ENCODE measurements around the gene PCDH9. TPM values are rescaled to one million over a fixed set of nuclear protein-coding genes. Genes with fewer than 3 reads are reported as not detected.

Gene PCDH9
- total and polyA plus RNA-seq, 2 of the 4 experiments (the other 2 are of a cell fraction): 2.2 to 10.2 TPM

DNA sequence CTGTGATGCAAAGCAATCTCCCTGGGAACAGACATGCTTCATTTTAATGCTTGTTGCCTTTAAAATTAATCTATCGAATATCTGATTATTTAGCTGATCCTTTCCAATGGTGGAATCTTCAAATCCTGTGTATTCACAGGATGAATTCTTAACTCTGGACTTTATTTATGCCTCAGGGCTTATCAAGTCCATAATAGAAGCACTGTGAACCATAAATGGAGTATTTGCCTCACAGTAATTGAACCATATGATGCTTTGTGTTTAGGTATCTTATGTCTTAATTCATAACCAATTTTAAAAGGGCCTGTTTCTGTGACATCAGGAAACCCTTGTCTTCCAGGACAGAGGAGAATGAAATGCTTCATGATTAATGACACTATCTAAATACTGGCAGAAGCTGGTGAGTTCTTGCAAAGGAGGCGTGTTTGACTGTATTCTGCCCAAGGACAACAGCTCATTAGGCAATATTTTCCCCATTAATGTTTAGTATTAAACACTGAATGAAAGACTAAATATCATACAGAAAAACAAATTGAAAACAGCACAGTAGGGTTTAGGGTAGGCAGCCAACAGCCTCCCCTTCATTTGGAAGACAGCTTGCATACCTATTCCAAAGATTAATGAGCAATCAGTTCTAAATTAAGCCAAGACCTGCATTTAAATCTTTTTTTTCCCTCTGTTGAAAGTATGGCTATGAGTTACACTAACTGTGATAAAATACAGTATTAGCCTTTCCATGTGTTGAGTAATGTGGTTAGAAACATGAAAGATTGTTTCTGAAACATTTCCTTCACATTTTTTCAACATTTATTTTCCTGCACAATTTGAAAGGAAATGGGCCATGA is 709.4 kb downstream of the PCDH9 start:
- DNase-seq (no peak), ATAC-seq (ENCODE audit: low read depth) (no peak)
- no peak overlapping the region for H2AK5ac ChIP-seq (ENCODE audit: low read depth, low read length)
- intact Hi-C loops (cut with micrococcal nuclease): no loop called here
- no peak overlapping the region for H2AFZ ChIP-seq (replicated peaks; ENCODE audit: low read length, poor library complexity)
- no peak for TF ChIP-seq USF2 (IDR thresholded peaks at IDR 0.05; ENCODE audit: low read depth, low read length)
- no peak for TF ChIP-seq RCOR1 (IDR thresholded peaks at IDR 0.05; ENCODE audit: insufficient replicate concordance, low read length)
- TF ChIP-seq, protein P1, sequence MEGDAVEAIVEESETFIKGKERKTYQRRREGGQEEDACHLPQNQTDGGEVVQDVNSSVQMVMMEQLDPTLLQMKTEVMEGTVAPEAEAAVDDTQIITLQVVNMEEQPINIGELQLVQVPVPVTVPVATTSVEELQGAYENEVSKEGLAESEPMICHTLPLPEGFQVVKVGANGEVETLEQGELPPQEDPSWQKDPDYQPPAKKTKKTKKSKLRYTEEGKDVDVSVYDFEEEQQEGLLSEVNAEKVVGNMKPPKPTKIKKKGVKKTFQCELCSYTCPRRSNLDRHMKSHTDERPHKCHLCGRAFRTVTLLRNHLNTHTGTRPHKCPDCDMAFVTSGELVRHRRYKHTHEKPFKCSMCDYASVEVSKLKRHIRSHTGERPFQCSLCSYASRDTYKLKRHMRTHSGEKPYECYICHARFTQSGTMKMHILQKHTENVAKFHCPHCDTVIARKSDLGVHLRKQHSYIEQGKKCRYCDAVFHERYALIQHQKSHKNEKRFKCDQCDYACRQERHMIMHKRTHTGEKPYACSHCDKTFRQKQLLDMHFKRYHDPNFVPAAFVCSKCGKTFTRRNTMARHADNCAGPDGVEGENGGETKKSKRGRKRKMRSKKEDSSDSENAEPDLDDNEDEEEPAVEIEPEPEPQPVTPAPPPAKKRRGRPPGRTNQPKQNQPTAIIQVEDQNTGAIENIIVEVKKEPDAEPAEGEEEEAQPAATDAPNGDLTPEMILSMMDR (conservative IDR thresholded peaks at IDR 0.05; ENCODE audit: low read depth, low read length): no peak
- TF ChIP-seq RFX5 (IDR thresholded peaks at IDR 0.05; ENCODE audit: low read depth, low read length): no peak
- TF ChIP-seq FOS (IDR thresholded peaks at IDR 0.05; ENCODE audit: low read depth, low read length): no peak
- TF ChIP-seq CHD1 (IDR thresholded peaks at IDR 0.05; ENCODE audit: low read depth, low read length): no peak
- TF ChIP-seq BHLHE40 (IDR thresholded peaks at IDR 0.05; ENCODE audit: low read depth, low read length): no peak
- TF ChIP-seq, protein P2, sequence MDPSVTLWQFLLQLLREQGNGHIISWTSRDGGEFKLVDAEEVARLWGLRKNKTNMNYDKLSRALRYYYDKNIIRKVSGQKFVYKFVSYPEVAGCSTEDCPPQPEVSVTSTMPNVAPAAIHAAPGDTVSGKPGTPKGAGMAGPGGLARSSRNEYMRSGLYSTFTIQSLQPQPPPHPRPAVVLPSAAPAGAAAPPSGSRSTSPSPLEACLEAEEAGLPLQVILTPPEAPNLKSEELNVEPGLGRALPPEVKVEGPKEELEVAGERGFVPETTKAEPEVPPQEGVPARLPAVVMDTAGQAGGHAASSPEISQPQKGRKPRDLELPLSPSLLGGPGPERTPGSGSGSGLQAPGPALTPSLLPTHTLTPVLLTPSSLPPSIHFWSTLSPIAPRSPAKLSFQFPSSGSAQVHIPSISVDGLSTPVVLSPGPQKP (IDR thresholded peaks at IDR 0.05; ENCODE audit: borderline replicate concordance, low read depth, low read length): no peak
- no peak for TF ChIP-seq SMC3 (IDR thresholded peaks at IDR 0.05; ENCODE audit: low read depth, low read length)
- TF ChIP-seq MAFK (IDR thresholded peaks at IDR 0.05; ENCODE audit: low read depth, low read length): no peak
- TF ChIP-seq MXI1 (IDR thresholded peaks at IDR 0.05; ENCODE audit: borderline replicate concordance, low read depth, low read length): no peak
- TF ChIP-seq POLR2A (IDR thresholded peaks at IDR 0.05; ENCODE audit: low read depth, low read length): no peak
- TF ChIP-seq CEBPB (IDR thresholded peaks at IDR 0.05; ENCODE audit: low read depth, low read length): no peak
- TF ChIP-seq NFE2L2 (IDR thresholded peaks at IDR 0.05; ENCODE audit: low read depth, low read length): no peak
- no peak for TF ChIP-seq RAD21 (IDR thresholded peaks at IDR 0.05; ENCODE audit: low read length)
- no peak for TF ChIP-seq MAZ (IDR thresholded peaks at IDR 0.05; ENCODE audit: borderline replicate concordance, low read depth, low read length)
- no CpG with 5 or more reads among the region's 2 CpGs for WGBS, 2 experiments (ENCODE audit: extremely low coverage in 2 of 2, insufficient read length in 1 of 2)
- H3K23ac ChIP-seq (ENCODE audit: low read depth, low read length): no peak overlapping the region
- H3K18ac ChIP-seq (ENCODE audit: low read depth, low read length): no peak overlapping the region
- H4K5ac ChIP-seq (ENCODE audit: low read depth, low read length): no peak overlapping the region
- no peak overlapping the region for H2BK120ac ChIP-seq (ENCODE audit: low read depth, low read length)
- H3K56ac ChIP-seq (ENCODE audit: extremely low read depth, insufficient read depth, low read length): no peak overlapping the region
- H4K20me1 ChIP-seq (ENCODE audit: insufficient read depth, low read length): no peaks in the 10 kb centered on the region
- H3K27me3 ChIP-seq (ENCODE audit: control insufficient read depth, insufficient read depth, low read length): no peaks in the 10 kb centered on the region
- H2BK20ac ChIP-seq (ENCODE audit: low read depth, low read length): no peak overlapping the region
- CTCF ChIA-PET: no interaction called here
- POLR2A ChIA-PET (ENCODE audit: unreplicated experiment): no interaction called here
- no peaks in the 10 kb centered on the region for H3K9me3 ChIP-seq (ENCODE audit: control insufficient read depth, insufficient read depth, low read length)
- BruUV-seq (replicated peaks): no TSS peak
- no peak overlapping the region for H3K27ac ChIP-seq (ENCODE audit: insufficient read depth, low read length)
- H3K79me1 ChIP-seq (ENCODE audit: low read depth in 1 of 2, low read length in 2 of 2): no peaks in the 10 kb centered on the region
- H3K4me1 ChIP-seq (ENCODE audit: control insufficient read depth, insufficient read depth, low read length): no peaks in the 10 kb centered on the region
- in situ Hi-C loops (cut with MboI; ENCODE audit: low sequenced_read_pairs): no loop called here
- no peak overlapping the region for H4K91ac ChIP-seq (ENCODE audit: insufficient read depth, low read depth, low read length)
- no peaks in the 10 kb centered on the region for H3K36me3 ChIP-seq (ENCODE audit: control insufficient read depth, insufficient read depth, low read length)
- no peak overlapping the region for H3K4me3 ChIP-seq (ENCODE audit: insufficient read depth, low read depth, low read length)
- H2BK15ac ChIP-seq (ENCODE audit: low read depth, low read length): no peak overlapping the region
- H4K8ac ChIP-seq (ENCODE audit: low read depth in 2 of 2, low read length in 2 of 2): no peak overlapping the region
- H3K14ac ChIP-seq (replicated peaks; ENCODE audit: low read depth, low read length): no peak overlapping the region
- no peak overlapping the region for H2AK9ac ChIP-seq (replicated peaks; ENCODE audit: low read depth, low read length, poor library complexity)
- H3K4me2 ChIP-seq (ENCODE audit: low read depth, low read length): no peak overlapping the region
- no peak overlapping the region for H2BK5ac ChIP-seq (ENCODE audit: low read depth, low read length, poor library complexity, severe bottlenecking)
- dilution Hi-C loops (cut with HindIII; ENCODE audit: low sequenced_read_pairs, unreplicated experiment): no loop called here
- no peak overlapping the region for H3K4ac ChIP-seq (ENCODE audit: low read depth, low read length)
- H3K9ac ChIP-seq (ENCODE audit: low read depth, low read length): no peak overlapping the region
- no peaks in the 10 kb centered on the region for H3K9me1 ChIP-seq (ENCODE audit: insufficient read depth, low read length)

Data from IMR-90 (cell line).